BJ (cell line): ENCODE data around the gene ZFHX2. TPM values are rescaled to one million over a fixed set of nuclear protein-coding genes. Genes with fewer than 3 reads are reported as not detected.

Experiments
- CTCF ChIA-PET: fragments of 350-600 bp; formaldehyde crosslinking; extraction: SDS; loops from one replicate; lab custom pipeline; 2021; ENCODE audit warnings: antibody characterized with exemption, inconsistent platforms; lab: Yijun Ruan, JAX
- POLR2A ChIA-PET: fragments of 300-600 bp; sonication (Branson Sonifier 250); formaldehyde crosslinking; extraction: SDS; loops from one replicate; lab custom pipeline; 2021; ENCODE audit warnings: antibody characterized with exemption; lab: Charles Lee
- DNase-seq: peaks from one replicate; pipeline ENCODE4 v3.0.0-alpha.2; 2011; ENCODE audit warnings: low read depth
- H3K27me3 ChIP-seq: 2 replicates; pipeline ENCODE4 v1.6.0; 2011; ENCODE audit warnings: low read length; ENCODE audit not compliant: control insufficient read depth, insufficient read depth
- H3K36me3 ChIP-seq: 2 replicates; pipeline ENCODE4 v1.5.1; 2011; ENCODE audit warnings: low read length; ENCODE audit not compliant: control insufficient read depth, insufficient read depth
- H3K4me3 ChIP-seq: 2 replicates; pipeline ENCODE4 v1.5.1; 2011; ENCODE audit warnings: low read depth, mild to moderate bottlenecking, control low read depth, low read length
- CTCF ChIP-seq: IDR thresholded peaks from 2 replicates; pipeline ENCODE4 v1.5.1; 2011; ENCODE audit warnings: low read depth, mild to moderate bottlenecking, control low read depth, inconsistent platforms, low read length, moderate library complexity; ENCODE audit not compliant: insufficient read depth
- polyA plus RNA-seq: library from polyadenylated mRNA; depleted of rRNA; stranded (reverse); fragments of >200 nt; gene quantifications from 2 replicates; pipeline ENCODE4 v1.2.3, GENCODE V29; 2011

ZFHX2 gene
- polyA plus RNA-seq, 1 experiment, result 0.28 TPM

GRCh38 chr14:23536494-23536893 lies 15.1 kb downstream of the ZFHX2 start:
- TF ChIP-seq CTCF, result no peak
- ChIA-PET CTCF (interaction anchor here (3.9 kb wide), 1 partner anchor 23 kb away, joined by 23 read pairs; no protein-coding TSS in a partner anchor), POLR2A (no interaction called here)
- no peak for DNase-seq
- Histone ChIP-seq H3K27me3 (no peaks in the 10 kb centered on the region), H3K36me3 (no peaks in the 10 kb centered on the region), H3K4me3 (no peak overlapping the region)

- ChIA-PET POLR2A (no interaction called here), CTCF (interaction anchor here (3.9 kb wide), 1 partner anchor 23 kb away, joined by 23 read pairs; no protein-coding TSS in a partner anchor)
- Histone ChIP-seq H3K36me3 (no peaks in the 10 kb centered on the region), H3K4me3 (no peak overlapping the region), H3K27me3 (no peaks in the 10 kb centered on the region)
- no peak for TF ChIP-seq CTCF
- no peak for DNase-seq
Observed at GRCh38 chr14:23535943-23536342, 15.6 kb downstream of the ZFHX2 start.

- Histone ChIP-seq H3K36me3 (no peaks in the 10 kb centered on the region), H3K4me3 (no peak overlapping the region), H3K27me3 (no peaks in the 10 kb centered on the region)
- ChIA-PET POLR2A (no interaction called here), CTCF (interaction anchor here (1.5 to 2.0 kb wide), 2 partner anchors 26 to 29 kb away, joined by 3 to 4 read pairs; no protein-coding TSS in a partner anchor)
- DNase-seq, result no peak
- TF ChIP-seq CTCF, result no peak
Observed at GRCh38 chr14:23533652-23534435, 17.7 kb downstream of the ZFHX2 start.

- no peaks in the 10 kb centered on the region for H3K36me3 ChIP-seq
- no peak for DNase-seq
- POLR2A ChIA-PET, result no interaction called here
- CTCF ChIA-PET, result interaction anchor here (0.9 to 2.3 kb wide), 3 partner anchors 9 to 30 kb away, joined by 4 to 6 read pairs (median 5); no protein-coding TSS in a partner anchor
- H3K27me3 ChIP-seq, result no peaks in the 10 kb centered on the region
- no peak overlapping the region for H3K4me3 ChIP-seq
- TF ChIP-seq CTCF, result no peak
Observed at GRCh38 chr14:23532658-23533057, 18.9 kb downstream of the ZFHX2 start.

- peaks cover 1% of the 10 kb centered on the region; the same call in 1 of the 2 replicates for H3K36me3 ChIP-seq
- no peak overlapping the region for H3K4me3 ChIP-seq
- ChIA-PET POLR2A (no interaction called here), CTCF (interaction anchor here (1.3 to 2.3 kb wide), 2 partner anchors 10 to 28 kb away, joined by 5 read pairs; no protein-coding TSS in a partner anchor)
- no peak for DNase-seq
- no peak for TF ChIP-seq CTCF
- H3K27me3 ChIP-seq, result no peaks in the 10 kb centered on the region
Observed at GRCh38 chr14:23531391-23531790, 20.2 kb downstream of the ZFHX2 start.
